H1 (cell line): ENCODE measurements around the gene EPB41L5. TPM values are rescaled to one million over a fixed set of nuclear protein-coding genes. Genes with fewer than 3 reads are reported as not detected.

Source experiments
- JUND ChIP-seq: IDR thresholded peaks from 2 replicates; pipeline ENCODE4 v1.6.1; 2011; ENCODE audit warnings: mild to moderate bottlenecking, improper control_type of control experiment, low read length
- KDM4A ChIP-seq: IDR thresholded peaks from one replicate; pipeline ENCODE4 v1.7.1; 2012; ENCODE audit warnings: low read depth, mild to moderate bottlenecking, moderate library complexity, low read length, inconsistent platforms; ENCODE audit not compliant: severe bottlenecking
- SAP30 ChIP-seq: fragments of 300-600 bp; sonication (generic); IDR thresholded peaks from 2 replicates; pipeline ENCODE4 v1.7.1; 2012; ENCODE audit warnings: low read length, moderate library complexity, mild to moderate bottlenecking, inconsistent platforms; ENCODE audit not compliant: insufficient read depth, insufficient replicate concordance
- SP1 ChIP-seq: IDR thresholded peaks from 2 replicates; pipeline ENCODE4 v1.6.1; 2011; ENCODE audit warnings: low read depth, low read length
- TCF12 ChIP-seq: IDR thresholded peaks from 2 replicates; pipeline ENCODE4 v1.6.1; 2011; ENCODE audit warnings: low read depth, mild to moderate bottlenecking, low read length
- polyA plus RNA-seq, 7 experiments: library from polyadenylated mRNA; depleted of rRNA in 3 of 7; stranded (reverse) in 5 of 7; unstranded in 2 of 7; fragments of >200 nt in 5 of 7; fragments of 200-250 nt in 2 of 7; gene quantifications; 1 replicate in 5 of 7; 2 replicates in 1 of 7; 4 replicates in 1 of 7; pipeline versions ENCODE4 v1.2.1 to v1.2.3, GENCODE V29; 2011 to 2013; ENCODE audit warnings: missing spikeins in 2 of 7, mixed read lengths in 2 of 7
- total RNA-seq: library from RNA; stranded (reverse); fragmentation: NEBNext Ultra II Directional; extraction: Animal tissue kit (Norgen Biotek cat#: 25700); gene quantifications from 2 replicates; pipeline ENCODE4 v1.2.1, GENCODE V29; 2021
- TF ChIP-seq, protein P1 (sequence below): fragments of 300-600 bp; sonication (generic); IDR thresholded peaks from 2 replicates; pipeline ENCODE4 v1.7.1; 2012; ENCODE audit warnings: low read length, moderate library complexity, mild to moderate bottlenecking, inconsistent platforms; ENCODE audit not compliant: insufficient replicate concordance
- TF ChIP-seq, protein P2 (sequence below): IDR thresholded peaks from 2 replicates; pipeline ENCODE4 v1.6.1; 2012; ENCODE audit warnings: low read length, inconsistent platforms

Gene EPB41L5
- total and polyA plus RNA-seq, 2 of the 8 experiments (the other 6 are each of a cell fraction or from before 2014, with no cell fraction given), result 13.5 to 32.3 TPM

DNA sequence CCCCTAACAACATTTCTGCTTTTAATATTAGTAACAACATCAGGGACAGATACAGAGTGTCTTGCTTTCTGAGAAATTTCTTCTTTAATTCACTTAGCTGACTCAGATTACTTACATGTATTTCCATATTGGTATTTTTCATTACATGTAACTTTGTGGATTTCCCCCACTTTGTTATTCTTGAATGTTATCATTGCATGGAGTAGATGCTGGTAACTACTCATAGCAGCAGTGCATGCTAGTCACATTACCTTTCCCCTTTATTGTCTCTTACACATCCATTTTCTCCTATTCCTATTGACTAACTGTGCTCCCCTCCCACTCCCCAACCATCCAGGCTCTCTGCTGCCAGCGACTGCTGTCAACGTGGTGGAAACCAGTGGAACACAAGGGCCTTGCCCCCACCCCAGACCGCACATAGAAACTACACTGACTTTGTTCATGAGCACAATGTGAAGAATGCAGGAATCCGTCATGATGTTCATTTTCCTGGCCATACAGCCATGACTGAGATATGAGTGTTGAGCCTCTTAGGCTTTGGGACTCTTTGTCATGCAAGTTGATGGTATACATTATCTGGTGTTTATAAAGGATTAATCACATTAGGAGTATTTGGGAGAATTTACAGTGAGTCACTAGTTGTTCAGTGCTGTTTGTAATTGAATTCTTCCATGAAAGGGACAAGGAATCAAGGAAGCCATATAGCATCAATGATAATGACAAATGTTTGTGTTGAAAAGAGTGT, 91.0 kb downstream of the EPB41L5 start (continued):
- TF ChIP-seq, protein P1, sequence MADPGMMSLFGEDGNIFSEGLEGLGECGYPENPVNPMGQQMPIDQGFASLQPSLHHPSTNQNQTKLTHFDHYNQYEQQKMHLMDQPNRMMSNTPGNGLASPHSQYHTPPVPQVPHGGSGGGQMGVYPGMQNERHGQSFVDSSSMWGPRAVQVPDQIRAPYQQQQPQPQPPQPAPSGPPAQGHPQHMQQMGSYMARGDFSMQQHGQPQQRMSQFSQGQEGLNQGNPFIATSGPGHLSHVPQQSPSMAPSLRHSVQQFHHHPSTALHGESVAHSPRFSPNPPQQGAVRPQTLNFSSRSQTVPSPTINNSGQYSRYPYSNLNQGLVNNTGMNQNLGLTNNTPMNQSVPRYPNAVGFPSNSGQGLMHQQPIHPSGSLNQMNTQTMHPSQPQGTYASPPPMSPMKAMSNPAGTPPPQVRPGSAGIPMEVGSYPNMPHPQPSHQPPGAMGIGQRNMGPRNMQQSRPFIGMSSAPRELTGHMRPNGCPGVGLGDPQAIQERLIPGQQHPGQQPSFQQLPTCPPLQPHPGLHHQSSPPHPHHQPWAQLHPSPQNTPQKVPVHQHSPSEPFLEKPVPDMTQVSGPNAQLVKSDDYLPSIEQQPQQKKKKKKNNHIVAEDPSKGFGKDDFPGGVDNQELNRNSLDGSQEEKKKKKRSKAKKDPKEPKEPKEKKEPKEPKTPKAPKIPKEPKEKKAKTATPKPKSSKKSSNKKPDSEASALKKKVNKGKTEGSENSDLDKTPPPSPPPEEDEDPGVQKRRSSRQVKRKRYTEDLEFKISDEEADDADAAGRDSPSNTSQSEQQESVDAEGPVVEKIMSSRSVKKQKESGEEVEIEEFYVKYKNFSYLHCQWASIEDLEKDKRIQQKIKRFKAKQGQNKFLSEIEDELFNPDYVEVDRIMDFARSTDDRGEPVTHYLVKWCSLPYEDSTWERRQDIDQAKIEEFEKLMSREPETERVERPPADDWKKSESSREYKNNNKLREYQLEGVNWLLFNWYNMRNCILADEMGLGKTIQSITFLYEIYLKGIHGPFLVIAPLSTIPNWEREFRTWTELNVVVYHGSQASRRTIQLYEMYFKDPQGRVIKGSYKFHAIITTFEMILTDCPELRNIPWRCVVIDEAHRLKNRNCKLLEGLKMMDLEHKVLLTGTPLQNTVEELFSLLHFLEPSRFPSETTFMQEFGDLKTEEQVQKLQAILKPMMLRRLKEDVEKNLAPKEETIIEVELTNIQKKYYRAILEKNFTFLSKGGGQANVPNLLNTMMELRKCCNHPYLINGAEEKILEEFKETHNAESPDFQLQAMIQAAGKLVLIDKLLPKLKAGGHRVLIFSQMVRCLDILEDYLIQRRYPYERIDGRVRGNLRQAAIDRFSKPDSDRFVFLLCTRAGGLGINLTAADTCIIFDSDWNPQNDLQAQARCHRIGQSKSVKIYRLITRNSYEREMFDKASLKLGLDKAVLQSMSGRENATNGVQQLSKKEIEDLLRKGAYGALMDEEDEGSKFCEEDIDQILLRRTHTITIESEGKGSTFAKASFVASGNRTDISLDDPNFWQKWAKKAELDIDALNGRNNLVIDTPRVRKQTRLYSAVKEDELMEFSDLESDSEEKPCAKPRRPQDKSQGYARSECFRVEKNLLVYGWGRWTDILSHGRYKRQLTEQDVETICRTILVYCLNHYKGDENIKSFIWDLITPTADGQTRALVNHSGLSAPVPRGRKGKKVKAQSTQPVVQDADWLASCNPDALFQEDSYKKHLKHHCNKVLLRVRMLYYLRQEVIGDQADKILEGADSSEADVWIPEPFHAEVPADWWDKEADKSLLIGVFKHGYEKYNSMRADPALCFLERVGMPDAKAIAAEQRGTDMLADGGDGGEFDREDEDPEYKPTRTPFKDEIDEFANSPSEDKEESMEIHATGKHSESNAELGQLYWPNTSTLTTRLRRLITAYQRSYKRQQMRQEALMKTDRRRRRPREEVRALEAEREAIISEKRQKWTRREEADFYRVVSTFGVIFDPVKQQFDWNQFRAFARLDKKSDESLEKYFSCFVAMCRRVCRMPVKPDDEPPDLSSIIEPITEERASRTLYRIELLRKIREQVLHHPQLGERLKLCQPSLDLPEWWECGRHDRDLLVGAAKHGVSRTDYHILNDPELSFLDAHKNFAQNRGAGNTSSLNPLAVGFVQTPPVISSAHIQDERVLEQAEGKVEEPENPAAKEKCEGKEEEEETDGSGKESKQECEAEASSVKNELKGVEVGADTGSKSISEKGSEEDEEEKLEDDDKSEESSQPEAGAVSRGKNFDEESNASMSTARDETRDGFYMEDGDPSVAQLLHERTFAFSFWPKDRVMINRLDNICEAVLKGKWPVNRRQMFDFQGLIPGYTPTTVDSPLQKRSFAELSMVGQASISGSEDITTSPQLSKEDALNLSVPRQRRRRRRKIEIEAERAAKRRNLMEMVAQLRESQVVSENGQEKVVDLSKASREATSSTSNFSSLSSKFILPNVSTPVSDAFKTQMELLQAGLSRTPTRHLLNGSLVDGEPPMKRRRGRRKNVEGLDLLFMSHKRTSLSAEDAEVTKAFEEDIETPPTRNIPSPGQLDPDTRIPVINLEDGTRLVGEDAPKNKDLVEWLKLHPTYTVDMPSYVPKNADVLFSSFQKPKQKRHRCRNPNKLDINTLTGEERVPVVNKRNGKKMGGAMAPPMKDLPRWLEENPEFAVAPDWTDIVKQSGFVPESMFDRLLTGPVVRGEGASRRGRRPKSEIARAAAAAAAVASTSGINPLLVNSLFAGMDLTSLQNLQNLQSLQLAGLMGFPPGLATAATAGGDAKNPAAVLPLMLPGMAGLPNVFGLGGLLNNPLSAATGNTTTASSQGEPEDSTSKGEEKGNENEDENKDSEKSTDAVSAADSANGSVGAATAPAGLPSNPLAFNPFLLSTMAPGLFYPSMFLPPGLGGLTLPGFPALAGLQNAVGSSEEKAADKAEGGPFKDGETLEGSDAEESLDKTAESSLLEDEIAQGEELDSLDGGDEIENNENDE, result no peak
- TF ChIP-seq SP1 (no peak), TCF12 (no peak), KDM4A (no peak), JUND (no peak), SAP30 (no peak)
- TF ChIP-seq, protein P2, sequence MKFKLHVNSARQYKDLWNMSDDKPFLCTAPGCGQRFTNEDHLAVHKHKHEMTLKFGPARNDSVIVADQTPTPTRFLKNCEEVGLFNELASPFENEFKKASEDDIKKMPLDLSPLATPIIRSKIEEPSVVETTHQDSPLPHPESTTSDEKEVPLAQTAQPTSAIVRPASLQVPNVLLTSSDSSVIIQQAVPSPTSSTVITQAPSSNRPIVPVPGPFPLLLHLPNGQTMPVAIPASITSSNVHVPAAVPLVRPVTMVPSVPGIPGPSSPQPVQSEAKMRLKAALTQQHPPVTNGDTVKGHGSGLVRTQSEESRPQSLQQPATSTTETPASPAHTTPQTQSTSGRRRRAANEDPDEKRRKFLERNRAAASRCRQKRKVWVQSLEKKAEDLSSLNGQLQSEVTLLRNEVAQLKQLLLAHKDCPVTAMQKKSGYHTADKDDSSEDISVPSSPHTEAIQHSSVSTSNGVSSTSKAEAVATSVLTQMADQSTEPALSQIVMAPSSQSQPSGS, result no peak
